Natural killer cell (primary cell): ENCODE results near the gene FARS2. TPM values are rescaled to one million over a fixed set of nuclear protein-coding genes. Genes with fewer than 3 reads are reported as not detected.

Experiments used
- ATAC-seq, 3 donors: fragments of 150-1000 bp in 2 of 3; fragments of 200-7000 bp in 1 of 3; cut with Tn5 transposase; 1 replicate in 1 of 3; 2 replicates in 2 of 3; pipeline ENCODE4 v1.10.0; 2021; ENCODE audit warnings: mild to moderate bottlenecking in 2 of 3, moderate library complexity in 2 of 3
- DNase-seq, 2 donors: peaks; one replicate each; pipeline versions ENCODE4 v3.0.0 to v3.0.0-alpha.2; 2013 to 2021; ENCODE audit warnings: mixed read lengths in 1 of 2
- H3K27ac ChIP-seq: one replicate; pipeline ENCODE4 v1.5.1; 2013; ENCODE audit warnings: mild to moderate bottlenecking, low read length
- H3K27me3 ChIP-seq: one replicate; pipeline ENCODE4 v1.6.1; 2013; ENCODE audit warnings: low read length; ENCODE audit not compliant: control insufficient read depth, insufficient read depth
- H3K36me3 ChIP-seq: one replicate; pipeline ENCODE4 v1.6.1; 2013; ENCODE audit warnings: low read length; ENCODE audit not compliant: control insufficient read depth, insufficient read depth
- H3K4me1 ChIP-seq: one replicate; pipeline ENCODE4 v1.6.1; 2013; ENCODE audit warnings: low read length; ENCODE audit not compliant: control insufficient read depth, insufficient read depth
- H3K4me3 ChIP-seq: one replicate; pipeline ENCODE4 v1.5.1; 2013; ENCODE audit warnings: low read length
- H3K9me3 ChIP-seq: one replicate; pipeline ENCODE4 v1.6.1; 2013; ENCODE audit warnings: low read length; ENCODE audit not compliant: control insufficient read depth, insufficient read depth
- H3K27ac Mint-ChIP-seq, 2 donors: one replicate each; pipeline ENCODE4 v1.8.0; 2022; ENCODE audit warnings: mild to moderate bottlenecking in 2 of 2, mixed read lengths in 2 of 2, moderate library complexity in 1 of 2
- H3K27me3 Mint-ChIP-seq, 2 donors: one replicate each; pipeline ENCODE4 v1.8.0; 2022; ENCODE audit warnings: low read depth in 2 of 2, mixed read lengths in 2 of 2
- H3K36me3 Mint-ChIP-seq: one replicate; pipeline ENCODE4 v1.8.0; 2022; ENCODE audit warnings: mixed read lengths
- H3K4me1 Mint-ChIP-seq, 2 donors: one replicate each; pipeline ENCODE4 v1.8.0; 2022; ENCODE audit warnings: mixed read lengths in 2 of 2
- H3K4me3 Mint-ChIP-seq: one replicate; pipeline ENCODE4 v1.8.0; 2022; ENCODE audit warnings: mild to moderate bottlenecking, moderate library complexity, mixed read lengths
- H3K9me3 Mint-ChIP-seq, 2 donors: one replicate each; pipeline ENCODE4 v1.8.0; 2022; ENCODE audit warnings: mixed read lengths in 2 of 2
- CTCF ChIP-seq: fragments of 200-600 bp; IDR thresholded peaks from one replicate; pipeline ENCODE4 v1.8.0; 2022; ENCODE audit warnings: antibody characterized with exemption
- WGBS: methylation state at CpG from one replicate; pipeline ENCODE4 v1.1.7; 2013; ENCODE audit warnings: missing lambda C conversion rate; ENCODE audit not compliant: insufficient coverage; 5-methylcytosine and 5-hydroxymethylcytosine counted together
- intact Hi-C: fragments of 100-400 bp; cut with micrococcal nuclease; formaldehyde crosslinking; loops from one replicate; pipeline ENCODE4 v1.14.2; 2022
- total RNA-seq, 4 donors: library from RNA; stranded (reverse); fragments of 120-200 nt in 1 of 4; gene quantifications; one replicate each; pipeline versions ENCODE4 v1.2.3 to v1.2.4, GENCODE V29; 2013 to 2022

Gene FARS2
- total RNA-seq, 3 donors from 2014 or later (not counting 1 experiment from before 2014, with no cell fraction given), result 15.3 to 24.8 (median 22.7) TPM

- H3K4me3 ChIP-seq, result no peak overlapping the region
- H3K9me3 ChIP-seq, result no peaks in the 10 kb centered on the region
- ATAC-seq (no peak), DNase-seq (no peak)
- 100% methylated on average over 2 of the region's 2 CpGs for WGBS
- Mint-ChIP-seq H3K36me3 (no peaks in the 10 kb centered on the region), H3K4me1 (peaks cover 25 to 36% of the 10 kb centered on the region in 2 donors), H3K27ac (no peak overlapping the region), H3K27me3 (no peaks in the 10 kb centered on the region), H3K9me3 (no peaks in the 10 kb centered on the region), H3K4me3 (no peak overlapping the region)
- TF ChIP-seq CTCF, result no peak
- H3K36me3 ChIP-seq, result no peaks in the 10 kb centered on the region
- H3K27ac ChIP-seq, result no peak overlapping the region
- no peaks in the 10 kb centered on the region for H3K27me3 ChIP-seq
- peaks cover 13% of the 10 kb centered on the region for H3K4me1 ChIP-seq
- intact Hi-C loops, result no loop called here
These were observed 415.4 kb downstream of the FARS2 start for GRCh38 chr6:5676701-5677100.

GRCh38 chr6:5677219-5678000 lies 416.1 kb downstream of the FARS2 start:
- WGBS, result 91% methylated on average over 6 of the region's 6 CpGs
- H3K4me3 Mint-ChIP-seq, result no peak overlapping the region
- DNase-seq (no peak), ATAC-seq (no peak)
- H3K36me3 Mint-ChIP-seq, result no peaks in the 10 kb centered on the region
- H3K27me3 Mint-ChIP-seq, result no peaks in the 10 kb centered on the region
- intact Hi-C loops, result no loop called here
- no peak for TF ChIP-seq CTCF
- no peak overlapping the region for H3K27ac Mint-ChIP-seq
- Histone ChIP-seq H3K27me3 (no peaks in the 10 kb centered on the region), H3K4me3 (no peak overlapping the region), H3K9me3 (no peaks in the 10 kb centered on the region), H3K4me1 (peaks cover 8% of the 10 kb centered on the region), H3K27ac (no peak overlapping the region), H3K36me3 (no peaks in the 10 kb centered on the region)
- H3K9me3 Mint-ChIP-seq, result no peaks in the 10 kb centered on the region
- H3K4me1 Mint-ChIP-seq, result peaks cover 18 to 29% of the 10 kb centered on the region in 2 donors

- intact Hi-C loops, result no loop called here
- Mint-ChIP-seq H3K27me3 (no peaks in the 10 kb centered on the region), H3K4me1 (peaks cover 11 to 24% of the 10 kb centered on the region in 2 donors), H3K4me3 (no peak overlapping the region), H3K27ac (no peak overlapping the region), H3K36me3 (no peaks in the 10 kb centered on the region), H3K9me3 (no peaks in the 10 kb centered on the region)
- WGBS, result 100% methylated on average over 2 of the region's 2 CpGs
- DNase-seq (no peak), ATAC-seq (no peak)
- Histone ChIP-seq H3K36me3 (no peaks in the 10 kb centered on the region), H3K4me1 (peaks cover 6% of the 10 kb centered on the region), H3K27me3 (no peaks in the 10 kb centered on the region), H3K9me3 (no peaks in the 10 kb centered on the region), H3K4me3 (no peak overlapping the region), H3K27ac (no peak overlapping the region)
- TF ChIP-seq CTCF, result no peak
These were observed 418.0 kb downstream of the FARS2 start for GRCh38 chr6:5679270-5679669.

- WGBS, result 48% methylated on average over 4 of the region's 4 CpGs
- H3K36me3 ChIP-seq, result no peaks in the 10 kb centered on the region
- Mint-ChIP-seq H3K27me3 (no peaks in the 10 kb centered on the region), H3K9me3 (no peaks in the 10 kb centered on the region), H3K4me1 (peaks cover 11 to 24% of the 10 kb centered on the region in 2 donors), H3K36me3 (no peaks in the 10 kb centered on the region), H3K4me3 (peak overlapping the region; percentile 59), H3K27ac (peak overlapping the region in 1 of 2 donors; percentile 5)
- DNase-seq, result no peak
- H3K27ac ChIP-seq, result no peak overlapping the region
- H3K9me3 ChIP-seq, result no peaks in the 10 kb centered on the region
- H3K4me1 ChIP-seq, result peaks cover 6% of the 10 kb centered on the region
- no peak for ATAC-seq
- no peak overlapping the region for H3K4me3 ChIP-seq
- TF ChIP-seq CTCF, result no peak
- H3K27me3 ChIP-seq, result no peaks in the 10 kb centered on the region
- intact Hi-C loops, result no loop called here
These were observed 418.4 kb downstream of the FARS2 start for GRCh38 chr6:5679691-5680090.
